Nephron progenitor cell (in vitro differentiated cells): ENCODE measurements around the gene ELMO3.

Experiments
- DNase-seq: peaks from one replicate; pipeline ENCODE4 v3.0.0; 2021
- H3K27ac Mint-ChIP-seq: 2 replicates; pipeline ENCODE4 v1.8.0; 2021; ENCODE audit warnings: mild to moderate bottlenecking, moderate library complexity, mixed read lengths
- H3K27me3 Mint-ChIP-seq: 2 replicates; pipeline ENCODE4 v1.8.0; 2021; ENCODE audit warnings: mild to moderate bottlenecking, low read depth, mixed read lengths; ENCODE audit not compliant: poor library complexity
- H3K36me3 Mint-ChIP-seq: 2 replicates; pipeline ENCODE4 v1.8.0; 2021; ENCODE audit warnings: low read depth, mixed read lengths
- H3K4me1 Mint-ChIP-seq: 2 replicates; pipeline ENCODE4 v1.8.0; 2021; ENCODE audit warnings: mixed read lengths
- H3K4me3 Mint-ChIP-seq: 2 replicates; pipeline ENCODE4 v1.8.0; 2021; ENCODE audit warnings: mild to moderate bottlenecking, moderate library complexity, mixed read lengths
- H3K9me3 Mint-ChIP-seq: 2 replicates; pipeline ENCODE4 v1.8.0; 2021; ENCODE audit warnings: mild to moderate bottlenecking, moderate library complexity, mixed read lengths
- TF ChIP-seq, protein P1 (sequence below): fragments of 200-600 bp; sonication (generic); IDR thresholded peaks from 2 replicates; pipeline ENCODE4 v1.5.0; 2021; ENCODE audit warnings: antibody characterized with exemption

ELMO3 gene, protein sequence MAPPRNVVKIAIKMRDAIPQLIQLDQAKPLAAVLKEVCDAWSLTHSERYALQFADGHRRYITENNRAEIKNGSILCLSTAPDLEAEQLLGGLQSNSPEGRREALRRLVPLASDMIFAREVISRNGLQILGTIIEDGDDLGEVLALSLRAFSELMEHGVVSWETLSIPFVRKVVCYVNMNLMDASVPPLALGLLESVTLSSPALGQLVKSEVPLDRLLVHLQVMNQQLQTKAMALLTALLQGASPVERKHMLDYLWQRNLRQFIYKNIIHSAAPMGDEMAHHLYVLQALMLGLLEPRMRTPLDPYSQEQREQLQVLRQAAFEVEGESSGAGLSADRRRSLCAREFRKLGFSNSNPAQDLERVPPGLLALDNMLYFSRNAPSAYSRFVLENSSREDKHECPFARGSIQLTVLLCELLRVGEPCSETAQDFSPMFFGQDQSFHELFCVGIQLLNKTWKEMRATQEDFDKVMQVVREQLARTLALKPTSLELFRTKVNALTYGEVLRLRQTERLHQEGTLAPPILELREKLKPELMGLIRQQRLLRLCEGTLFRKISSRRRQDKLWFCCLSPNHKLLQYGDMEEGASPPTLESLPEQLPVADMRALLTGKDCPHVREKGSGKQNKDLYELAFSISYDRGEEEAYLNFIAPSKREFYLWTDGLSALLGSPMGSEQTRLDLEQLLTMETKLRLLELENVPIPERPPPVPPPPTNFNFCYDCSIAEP

DNA sequence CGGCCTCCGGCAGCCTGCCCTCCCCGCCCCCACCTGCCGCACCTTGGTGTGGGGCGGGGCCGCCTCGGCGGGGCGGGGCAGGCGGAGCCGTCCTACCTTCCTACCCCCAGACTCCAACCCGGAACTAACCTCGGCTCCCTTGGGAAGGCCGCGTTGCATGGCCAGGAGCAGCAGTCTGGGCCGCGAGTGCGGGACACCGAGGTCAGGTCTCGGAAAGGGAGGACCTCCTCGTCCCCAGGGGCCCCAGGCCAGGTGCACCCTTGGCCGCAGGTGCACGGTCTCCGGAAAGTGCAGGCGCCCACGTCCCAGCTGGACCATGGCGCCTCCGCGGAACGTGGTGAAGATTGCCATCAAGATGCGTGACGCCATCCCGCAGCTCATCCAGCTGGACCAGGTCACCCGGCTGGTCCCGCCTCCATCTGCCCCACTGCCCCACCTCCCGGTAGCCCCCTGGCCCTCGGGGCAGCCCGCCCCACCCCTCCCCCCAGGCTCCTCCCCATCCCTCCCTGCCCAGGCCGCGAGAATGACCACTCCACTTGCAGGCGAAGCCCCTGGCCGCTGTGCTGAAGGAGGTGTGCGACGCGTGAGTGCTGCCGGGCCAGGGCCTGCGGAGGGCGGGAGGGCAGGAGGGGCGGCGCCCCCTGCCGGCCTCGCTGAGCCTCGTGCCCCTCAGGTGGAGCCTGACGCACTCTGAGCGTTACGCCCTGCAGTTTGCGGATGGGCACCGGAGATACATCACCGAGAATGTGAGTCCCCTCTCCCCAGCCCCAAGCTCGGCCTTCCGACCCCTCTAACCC is at the start of gene ELMO3:
Gene ELMO3 (plus strand): TSS at position 121 of the 797 bp plus-strand sequence. CDS start 196 bp downstream, at position 317.
- Mint-ChIP-seq H3K36me3 (peaks cover 31% of the 10 kb centered on the region), H3K27ac (no peak within 1 kb of the TSS), H3K4me1 (peaks cover 8% of the 10 kb centered on the region), H3K4me3 (no peak within 1 kb of the TSS), H3K9me3 (no peaks in the 10 kb centered on the region), H3K27me3 (peaks cover 16% of the 10 kb centered on the region)
- peak; percentile 52 for DNase-seq
- TF ChIP-seq, protein P1, sequence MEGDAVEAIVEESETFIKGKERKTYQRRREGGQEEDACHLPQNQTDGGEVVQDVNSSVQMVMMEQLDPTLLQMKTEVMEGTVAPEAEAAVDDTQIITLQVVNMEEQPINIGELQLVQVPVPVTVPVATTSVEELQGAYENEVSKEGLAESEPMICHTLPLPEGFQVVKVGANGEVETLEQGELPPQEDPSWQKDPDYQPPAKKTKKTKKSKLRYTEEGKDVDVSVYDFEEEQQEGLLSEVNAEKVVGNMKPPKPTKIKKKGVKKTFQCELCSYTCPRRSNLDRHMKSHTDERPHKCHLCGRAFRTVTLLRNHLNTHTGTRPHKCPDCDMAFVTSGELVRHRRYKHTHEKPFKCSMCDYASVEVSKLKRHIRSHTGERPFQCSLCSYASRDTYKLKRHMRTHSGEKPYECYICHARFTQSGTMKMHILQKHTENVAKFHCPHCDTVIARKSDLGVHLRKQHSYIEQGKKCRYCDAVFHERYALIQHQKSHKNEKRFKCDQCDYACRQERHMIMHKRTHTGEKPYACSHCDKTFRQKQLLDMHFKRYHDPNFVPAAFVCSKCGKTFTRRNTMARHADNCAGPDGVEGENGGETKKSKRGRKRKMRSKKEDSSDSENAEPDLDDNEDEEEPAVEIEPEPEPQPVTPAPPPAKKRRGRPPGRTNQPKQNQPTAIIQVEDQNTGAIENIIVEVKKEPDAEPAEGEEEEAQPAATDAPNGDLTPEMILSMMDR: peak; percentile 45

DNA sequence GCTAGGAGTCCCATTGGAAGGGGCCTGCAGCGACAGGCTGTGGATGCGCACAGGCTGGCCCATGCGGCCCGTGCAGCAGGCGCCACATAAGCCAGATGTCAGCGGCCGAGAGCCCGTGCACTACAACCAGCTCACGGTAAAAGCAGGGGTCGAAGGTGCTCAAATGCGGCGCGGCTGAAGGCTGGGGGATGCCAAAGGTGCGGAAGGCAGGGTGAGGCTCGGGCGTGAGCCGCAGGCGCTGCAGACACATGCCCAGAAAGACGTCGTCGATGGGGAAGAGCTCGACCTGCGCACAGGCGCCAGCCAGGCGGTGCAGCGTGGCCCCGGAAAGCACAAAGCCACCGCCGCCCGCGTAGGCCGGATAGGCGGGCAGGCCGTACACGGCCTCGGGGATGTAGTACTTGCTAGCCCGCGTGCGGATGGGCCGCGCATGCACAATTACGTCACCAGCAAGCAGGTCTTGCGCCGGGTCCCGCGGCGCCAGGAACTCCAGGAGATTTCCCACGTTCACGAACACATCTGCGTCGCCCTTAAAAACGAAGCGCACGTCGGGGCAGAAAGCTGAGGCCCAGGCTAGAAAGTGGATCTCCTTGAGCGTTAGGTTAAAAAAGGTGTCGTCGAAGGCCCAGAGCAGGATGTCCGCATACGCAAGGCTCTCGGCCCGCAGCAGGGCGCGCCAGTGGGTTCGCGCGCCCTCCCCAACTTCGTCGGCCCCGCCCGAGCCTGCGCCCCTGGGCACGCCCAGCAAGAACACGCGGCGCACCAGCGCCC is 49.5 kb upstream of the ELMO3 start:
- TF ChIP-seq, protein P1: no peak
- H3K27ac Mint-ChIP-seq: no peak overlapping the region
- peaks cover 53% of the 10 kb centered on the region for H3K27me3 Mint-ChIP-seq
- no peaks in the 10 kb centered on the region for H3K9me3 Mint-ChIP-seq
- H3K36me3 Mint-ChIP-seq: peaks cover 30% of the 10 kb centered on the region
- H3K4me3 Mint-ChIP-seq: peak overlapping the region; percentile 47
- peaks cover 4% of the 10 kb centered on the region for H3K4me1 Mint-ChIP-seq
- no peak for DNase-seq

DNA sequence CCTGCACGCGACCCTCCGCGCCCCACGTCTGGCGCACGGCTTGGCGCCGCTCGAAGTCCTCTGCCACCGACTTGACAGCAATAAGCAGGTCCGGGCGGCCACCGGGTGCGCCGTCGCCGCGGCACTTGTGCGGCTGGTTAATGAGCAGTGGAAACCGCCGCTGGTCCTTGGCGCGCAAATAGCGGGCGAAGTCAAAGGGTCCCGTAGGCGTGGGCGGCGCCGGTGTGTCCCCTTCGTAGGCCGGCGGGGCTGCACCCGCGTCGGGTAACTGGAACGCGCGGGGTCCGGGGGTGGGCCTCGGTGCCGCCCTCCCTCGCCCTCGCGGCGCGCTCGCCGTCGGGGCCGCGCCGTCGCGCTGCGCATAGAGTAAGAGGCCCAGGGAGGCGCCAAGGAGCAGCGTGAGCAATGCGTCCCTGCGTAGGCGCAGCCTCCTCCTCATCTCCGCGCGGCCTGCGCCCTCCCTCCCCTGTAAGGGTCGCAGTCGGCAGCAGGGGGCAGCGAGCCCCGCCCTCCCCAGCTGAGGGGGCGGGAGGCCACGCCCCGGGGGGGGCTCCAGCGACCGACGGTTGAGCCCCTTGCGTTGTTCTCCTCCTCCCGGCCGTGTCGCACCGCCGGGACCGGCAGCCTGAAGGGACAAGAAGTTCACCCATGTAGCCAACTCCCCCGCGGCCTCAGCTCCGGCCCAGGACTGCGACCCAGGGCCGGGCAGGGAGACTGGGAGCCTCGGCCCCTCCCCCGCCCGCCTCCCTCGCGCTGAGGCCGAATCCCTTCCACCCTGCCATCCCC is 48.7 kb upstream of the ELMO3 start:
- TF ChIP-seq, protein P1: peak; percentile 29
- peak overlapping the region; percentile 77 for H3K4me3 Mint-ChIP-seq
- DNase-seq: peak; percentile 77
- peaks cover 61% of the 10 kb centered on the region for H3K27me3 Mint-ChIP-seq
- H3K9me3 Mint-ChIP-seq: no peaks in the 10 kb centered on the region
- no peak overlapping the region for H3K27ac Mint-ChIP-seq
- H3K36me3 Mint-ChIP-seq: peaks cover 26% of the 10 kb centered on the region
- peaks cover 4% of the 10 kb centered on the region for H3K4me1 Mint-ChIP-seq

DNA sequence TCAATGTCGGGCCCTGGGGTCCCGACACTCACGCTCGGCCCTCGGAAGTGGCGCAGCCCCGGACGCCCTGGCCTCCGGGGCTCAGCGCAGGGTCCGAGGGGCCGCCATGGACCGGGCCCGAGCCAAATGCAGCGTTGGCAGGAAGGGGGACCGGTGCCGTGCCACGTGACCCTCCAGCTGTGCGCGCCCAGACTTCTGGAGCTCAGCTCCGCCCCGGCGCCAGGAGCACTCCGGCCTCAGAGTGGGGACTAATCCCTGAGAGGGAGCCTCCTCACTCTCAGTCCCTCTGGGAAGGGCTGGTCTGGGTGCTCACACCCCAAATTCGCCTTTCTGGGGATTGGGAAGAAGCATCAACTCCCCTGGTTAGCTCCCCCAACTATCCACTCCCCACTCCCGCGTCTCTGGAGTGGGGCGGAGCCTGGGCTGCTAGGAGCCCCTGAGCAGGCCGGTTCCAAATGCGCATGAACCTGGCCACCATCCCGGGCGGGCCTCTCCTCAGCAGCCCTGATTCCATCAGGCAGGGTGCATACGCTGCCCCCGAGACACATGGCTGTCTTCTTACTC is 48.0 kb upstream of the ELMO3 start, which contains the start of gene B3GNT9:
Gene B3GNT9 (minus strand): TSS at position 166 of the 564 bp plus-strand sequence. CDS start 513 bp downstream, outside the sequence.
- H3K4me1 Mint-ChIP-seq: peaks cover 4% of the 10 kb centered on the region
- TF ChIP-seq, protein P1: no peak
- peaks cover 25% of the 10 kb centered on the region for H3K36me3 Mint-ChIP-seq
- H3K27me3 Mint-ChIP-seq: peaks cover 68% of the 10 kb centered on the region
- H3K9me3 Mint-ChIP-seq: no peaks in the 10 kb centered on the region
- no peak within 1 kb of the TSS for H3K27ac Mint-ChIP-seq
- DNase-seq: peak; percentile 67
- H3K4me3 Mint-ChIP-seq: peak within 1 kb of the TSS; percentile 77
